Upper lobe of left lung (tissue), 4 donors: ENCODE data around the gene HSF2.

Experiments
- EP300 ChIP-seq, 4 donors: sonication (generic); formaldehyde crosslinking; IDR thresholded peaks; one replicate each; pipeline ENCODE4 v1.5.1; 2017; ENCODE audit warnings: antibody characterized with exemption in 4 of 4, control low read depth in 2 of 4
- POLR2A ChIP-seq, 4 donors: fragments of 450-650 bp; IDR thresholded peaks; one replicate each; pipeline ENCODE4 v1.5.1; 2016 to 2017; ENCODE audit warnings: antibody characterized with exemption in 4 of 4, mild to moderate bottlenecking in 2 of 4
- POLR2AphosphoS5 ChIP-seq, 2 donors: sonication (generic); formaldehyde crosslinking; IDR thresholded peaks; one replicate each; pipeline ENCODE4 v1.5.1; 2017; ENCODE audit warnings: antibody characterized with exemption in 2 of 2
- TF ChIP-seq, protein P1 (sequence below), 6 experiments: fragments of 450-650 bp in 4 of 6; fragments of 200-600 bp in 2 of 6; sonication (generic) in 2 of 6; IDR thresholded peaks; one replicate each; pipeline ENCODE4 v1.5.1; 2016 to 2019; ENCODE audit warnings: antibody characterized with exemption in 6 of 6

DNA sequence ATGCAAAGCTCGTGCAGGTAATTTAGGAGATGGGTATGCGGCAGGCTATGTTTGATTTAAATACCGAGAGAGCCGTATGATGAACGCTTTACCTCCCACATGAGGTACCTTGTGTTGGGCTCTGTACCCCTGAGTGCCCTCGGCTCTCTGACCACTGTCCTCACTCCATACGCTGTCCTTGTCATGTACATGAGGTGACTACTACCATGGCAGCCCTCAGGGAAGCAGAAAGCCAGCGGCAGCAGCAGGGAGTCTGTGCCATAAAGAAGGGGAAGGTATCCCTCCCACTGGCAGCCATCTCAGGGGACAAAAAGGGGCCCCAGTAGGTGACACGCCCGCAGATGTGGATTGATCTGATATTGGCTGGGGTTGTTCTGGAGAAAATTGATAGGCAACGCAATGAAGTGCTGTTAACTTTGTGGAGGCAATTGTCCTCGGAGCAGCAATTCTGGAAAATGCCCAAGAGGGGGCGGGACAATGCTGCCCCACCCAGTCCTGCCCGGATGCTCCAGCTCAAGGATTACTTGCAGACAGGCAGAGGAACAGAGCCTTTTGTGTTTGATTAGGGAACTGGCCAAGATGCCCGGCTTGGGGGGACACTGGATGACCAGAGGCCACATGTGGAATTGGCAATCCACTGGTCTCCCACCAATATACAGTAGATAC lies 38.0 kb upstream of the HSF2 start:
- TF ChIP-seq, protein P1, sequence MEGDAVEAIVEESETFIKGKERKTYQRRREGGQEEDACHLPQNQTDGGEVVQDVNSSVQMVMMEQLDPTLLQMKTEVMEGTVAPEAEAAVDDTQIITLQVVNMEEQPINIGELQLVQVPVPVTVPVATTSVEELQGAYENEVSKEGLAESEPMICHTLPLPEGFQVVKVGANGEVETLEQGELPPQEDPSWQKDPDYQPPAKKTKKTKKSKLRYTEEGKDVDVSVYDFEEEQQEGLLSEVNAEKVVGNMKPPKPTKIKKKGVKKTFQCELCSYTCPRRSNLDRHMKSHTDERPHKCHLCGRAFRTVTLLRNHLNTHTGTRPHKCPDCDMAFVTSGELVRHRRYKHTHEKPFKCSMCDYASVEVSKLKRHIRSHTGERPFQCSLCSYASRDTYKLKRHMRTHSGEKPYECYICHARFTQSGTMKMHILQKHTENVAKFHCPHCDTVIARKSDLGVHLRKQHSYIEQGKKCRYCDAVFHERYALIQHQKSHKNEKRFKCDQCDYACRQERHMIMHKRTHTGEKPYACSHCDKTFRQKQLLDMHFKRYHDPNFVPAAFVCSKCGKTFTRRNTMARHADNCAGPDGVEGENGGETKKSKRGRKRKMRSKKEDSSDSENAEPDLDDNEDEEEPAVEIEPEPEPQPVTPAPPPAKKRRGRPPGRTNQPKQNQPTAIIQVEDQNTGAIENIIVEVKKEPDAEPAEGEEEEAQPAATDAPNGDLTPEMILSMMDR (IDR thresholded peaks at IDR 0.05) = no peak
- TF ChIP-seq POLR2A (IDR thresholded peaks at IDR 0.05) = no peak
- no peak for TF ChIP-seq POLR2AphosphoS5 (IDR thresholded peaks at IDR 0.05)
- TF ChIP-seq EP300 (IDR thresholded peaks at IDR 0.05) = no peak
